Nephron progenitor cell (in vitro differentiated cells): ENCODE data around the gene CACNA1B.

ENCODE experiments used
- DNase-seq: peaks from one replicate; pipeline ENCODE4 v3.0.0; 2021
- H3K27ac Mint-ChIP-seq: 2 replicates; pipeline ENCODE4 v1.8.0; 2021; ENCODE audit warnings: mild to moderate bottlenecking, moderate library complexity, mixed read lengths
- H3K27me3 Mint-ChIP-seq: 2 replicates; pipeline ENCODE4 v1.8.0; 2021; ENCODE audit warnings: mild to moderate bottlenecking, low read depth, mixed read lengths; ENCODE audit not compliant: poor library complexity
- H3K36me3 Mint-ChIP-seq: 2 replicates; pipeline ENCODE4 v1.8.0; 2021; ENCODE audit warnings: low read depth, mixed read lengths
- H3K4me1 Mint-ChIP-seq: 2 replicates; pipeline ENCODE4 v1.8.0; 2021; ENCODE audit warnings: mixed read lengths
- H3K4me3 Mint-ChIP-seq: 2 replicates; pipeline ENCODE4 v1.8.0; 2021; ENCODE audit warnings: mild to moderate bottlenecking, moderate library complexity, mixed read lengths
- H3K9me3 Mint-ChIP-seq: 2 replicates; pipeline ENCODE4 v1.8.0; 2021; ENCODE audit warnings: mild to moderate bottlenecking, moderate library complexity, mixed read lengths
- TF ChIP-seq, protein P1 (sequence below): fragments of 200-600 bp; sonication (generic); IDR thresholded peaks from 2 replicates; pipeline ENCODE4 v1.5.0; 2021; ENCODE audit warnings: antibody characterized with exemption

Gene CACNA1B

GRCh38 chr9:137832830-137833590 lies 44.6 kb upstream of the CACNA1B start:
- peaks cover 39% of the 10 kb centered on the region for H3K36me3 Mint-ChIP-seq
- TF ChIP-seq, protein P1, sequence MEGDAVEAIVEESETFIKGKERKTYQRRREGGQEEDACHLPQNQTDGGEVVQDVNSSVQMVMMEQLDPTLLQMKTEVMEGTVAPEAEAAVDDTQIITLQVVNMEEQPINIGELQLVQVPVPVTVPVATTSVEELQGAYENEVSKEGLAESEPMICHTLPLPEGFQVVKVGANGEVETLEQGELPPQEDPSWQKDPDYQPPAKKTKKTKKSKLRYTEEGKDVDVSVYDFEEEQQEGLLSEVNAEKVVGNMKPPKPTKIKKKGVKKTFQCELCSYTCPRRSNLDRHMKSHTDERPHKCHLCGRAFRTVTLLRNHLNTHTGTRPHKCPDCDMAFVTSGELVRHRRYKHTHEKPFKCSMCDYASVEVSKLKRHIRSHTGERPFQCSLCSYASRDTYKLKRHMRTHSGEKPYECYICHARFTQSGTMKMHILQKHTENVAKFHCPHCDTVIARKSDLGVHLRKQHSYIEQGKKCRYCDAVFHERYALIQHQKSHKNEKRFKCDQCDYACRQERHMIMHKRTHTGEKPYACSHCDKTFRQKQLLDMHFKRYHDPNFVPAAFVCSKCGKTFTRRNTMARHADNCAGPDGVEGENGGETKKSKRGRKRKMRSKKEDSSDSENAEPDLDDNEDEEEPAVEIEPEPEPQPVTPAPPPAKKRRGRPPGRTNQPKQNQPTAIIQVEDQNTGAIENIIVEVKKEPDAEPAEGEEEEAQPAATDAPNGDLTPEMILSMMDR, result no peak

GRCh38 chr9:137833721-137834613 lies 43.6 kb upstream of the CACNA1B start:
- TF ChIP-seq, protein P1, result no peak
- H3K36me3 Mint-ChIP-seq, result peaks cover 41% of the 10 kb centered on the region
- H3K27me3 Mint-ChIP-seq, result no peaks in the 10 kb centered on the region
- H3K9me3 Mint-ChIP-seq, result peaks cover under 1% of the 10 kb centered on the region
- H3K4me1 Mint-ChIP-seq, result no peaks in the 10 kb centered on the region
- H3K4me3 Mint-ChIP-seq, result no peak overlapping the region
- H3K27ac Mint-ChIP-seq, result no peak overlapping the region
- DNase-seq, result no peak

More at GRCh38 chr9:137832830-137833590, 44.6 kb upstream of the CACNA1B start:
- H3K4me3 Mint-ChIP-seq, result no peak overlapping the region
- no peaks in the 10 kb centered on the region for H3K9me3 Mint-ChIP-seq
- H3K27me3 Mint-ChIP-seq, result no peaks in the 10 kb centered on the region
- no peak overlapping the region for H3K27ac Mint-ChIP-seq
- no peaks in the 10 kb centered on the region for H3K4me1 Mint-ChIP-seq
- DNase-seq, result no peak

GRCh38 chr9:137834846-137835546 lies 42.6 kb upstream of the CACNA1B start:
- Mint-ChIP-seq H3K36me3 (peaks cover 39% of the 10 kb centered on the region), H3K27ac (no peak overlapping the region), H3K4me3 (no peak overlapping the region), H3K9me3 (peaks cover 7% of the 10 kb centered on the region), H3K27me3 (no peaks in the 10 kb centered on the region), H3K4me1 (no peaks in the 10 kb centered on the region)
- DNase-seq, result no peak
- TF ChIP-seq, protein P1, result no peak

DNA sequence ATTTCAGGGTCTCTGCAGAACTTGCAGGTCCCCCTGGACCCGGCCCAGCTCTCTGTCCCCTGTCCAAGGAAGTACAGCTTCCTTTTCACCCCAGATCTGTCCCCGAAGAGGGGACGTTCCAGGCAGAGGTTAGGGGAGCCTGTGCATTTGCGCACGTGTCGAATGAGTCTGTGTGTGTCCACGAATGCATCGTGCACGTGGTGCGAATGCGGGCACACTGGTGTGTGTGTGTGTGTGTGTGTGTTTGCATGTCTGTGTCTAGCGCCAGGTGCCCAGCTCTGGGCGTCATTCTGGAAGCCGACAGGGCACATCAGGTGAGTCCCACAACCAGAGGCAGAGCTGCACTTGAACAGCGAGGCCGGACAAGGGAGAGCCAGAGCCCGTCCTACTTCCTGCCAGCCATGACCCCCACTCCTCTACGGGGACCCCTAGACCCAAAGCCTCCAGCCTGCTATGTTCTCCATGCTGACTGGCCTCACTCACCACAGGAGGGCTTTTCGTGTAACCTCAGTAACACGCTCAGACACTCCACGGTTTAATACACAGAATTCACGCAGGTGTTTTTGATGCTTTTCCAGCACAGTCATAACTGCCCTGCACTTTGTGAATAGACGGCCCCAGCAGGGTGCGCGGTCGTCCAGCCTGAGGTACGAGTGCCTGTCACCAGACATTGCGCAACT lies 41.3 kb upstream of the CACNA1B start:
- no peak overlapping the region for H3K27ac Mint-ChIP-seq
- peaks cover 16% of the 10 kb centered on the region for H3K9me3 Mint-ChIP-seq
- H3K4me1 Mint-ChIP-seq, result no peaks in the 10 kb centered on the region
- no peak for DNase-seq
- no peaks in the 10 kb centered on the region for H3K27me3 Mint-ChIP-seq
- TF ChIP-seq, protein P1, result no peak
- no peak overlapping the region for H3K4me3 Mint-ChIP-seq
- H3K36me3 Mint-ChIP-seq, result peaks cover 35% of the 10 kb centered on the region

- H3K36me3 Mint-ChIP-seq, result peaks cover 31% of the 10 kb centered on the region
- H3K27me3 Mint-ChIP-seq, result no peaks in the 10 kb centered on the region
- no peak overlapping the region for H3K27ac Mint-ChIP-seq
Observed at GRCh38 chr9:137836831-137837241, 40.7 kb upstream of the CACNA1B start.

More at GRCh38 chr9:137836831-137837241, 40.7 kb upstream of the CACNA1B start:
- TF ChIP-seq, protein P1, result no peak
- DNase-seq, result peak; percentile 45
- peaks cover 16% of the 10 kb centered on the region for H3K9me3 Mint-ChIP-seq
- no peaks in the 10 kb centered on the region for H3K4me1 Mint-ChIP-seq
- H3K4me3 Mint-ChIP-seq, result no peak overlapping the region
